Adrenal gland (tissue), 5 donors: Measurements from ENCODE around the gene CZIB.

Experiments used
- CTCF ChIP-seq, 6 experiments: fragments of 450-650 bp in 4 of 6; fragments of 200-600 bp in 2 of 6; sonication (generic) in 1 of 6; IDR thresholded peaks; 1 replicate in 5 of 6; 2 replicates in 1 of 6; pipeline versions ENCODE4 v1.5.1 to v1.8.0; 2016 to 2021; ENCODE audit warnings: antibody characterized with exemption in 6 of 6, mild to moderate bottlenecking in 2 of 6, moderate library complexity in 1 of 6
- POLR2A ChIP-seq, 2 donors: fragments of 450-650 bp; IDR thresholded peaks; one replicate each; pipeline ENCODE4 v1.6.1; 2017; ENCODE audit warnings: antibody characterized with exemption in 2 of 2, mild to moderate bottlenecking in 2 of 2, moderate library complexity in 1 of 2
- donor health status: DM: no; HTN: no; CAD: no.

DNA sequence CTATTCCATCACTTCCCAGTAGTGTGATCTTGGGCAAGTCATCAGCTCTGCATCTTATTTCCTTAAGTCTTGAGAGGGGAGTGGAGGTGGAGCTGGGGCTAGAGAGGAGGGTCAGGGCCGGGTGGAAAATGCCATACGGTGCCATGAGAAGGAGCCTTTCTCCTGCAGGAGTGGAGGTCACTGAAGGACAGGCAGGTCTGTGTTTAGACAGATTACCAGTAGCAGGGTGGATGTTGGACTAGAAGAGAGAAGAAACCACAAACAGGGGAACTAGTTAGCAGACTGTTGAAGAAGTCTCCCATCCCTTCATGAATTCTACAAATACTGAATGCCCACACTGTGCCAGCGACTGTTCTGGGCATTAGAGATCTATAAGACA lies 37.7 kb downstream of the CZIB start:
- TF ChIP-seq CTCF (IDR thresholded peaks at IDR 0.05): no peak
- TF ChIP-seq POLR2A (IDR thresholded peaks at IDR 0.05): no peak
